ENCODE results near the gene KNSTRN.

GRCh38 chr15:40410476-40410875, 28.0 kb downstream of the KNSTRN start:
- TF ChIP-seq CTCF (IDR thresholded peaks at IDR 0.05): no peak
- TF ChIP-seq POLR2A (IDR thresholded peaks at IDR 0.05): no peak
- no peak for TF ChIP-seq POLR2AphosphoS5 (IDR thresholded peaks at IDR 0.05)
